Measurements from ENCODE around the gene ITCH.

- no peak for TF ChIP-seq CTCF (IDR thresholded peaks at IDR 0.05)
- TF ChIP-seq POLR2A (IDR thresholded peaks at IDR 0.05) = no peak
Observed at GRCh38 chr20:34529742-34530141, 166.7 kb downstream of the ITCH start.
